IPS DF 6.9 (cell line): ENCODE data around the gene PCDHB11.
"Not testable (repeated sequence)": the region's sequence is repeated elsewhere in the genome, so short reads cannot be mapped to it uniquely, and the experiment has no call there.

ENCODE experiments used
- DNase-seq: peaks from one replicate; pipeline ENCODE4 v3.0.0-alpha.2; 2013; ENCODE audit warnings: low read depth, low spot score
- H3K27ac ChIP-seq: one replicate; pipeline ENCODE4 v1.5.1; 2013; ENCODE audit warnings: low read length, control low read depth
- H3K27me3 ChIP-seq: 2 replicates; pipeline ENCODE4 v1.6.1; 2013; ENCODE audit warnings: mild to moderate bottlenecking, low read length; ENCODE audit not compliant: control insufficient read depth, insufficient read depth
- H3K36me3 ChIP-seq: 2 replicates; pipeline ENCODE4 v1.6.1; 2013; ENCODE audit warnings: low read length; ENCODE audit not compliant: control insufficient read depth, insufficient read depth
- H3K4me1 ChIP-seq: 2 replicates; pipeline ENCODE4 v1.6.1; 2013; ENCODE audit warnings: low read length; ENCODE audit not compliant: control insufficient read depth, insufficient read depth
- H3K4me3 ChIP-seq: 2 replicates; pipeline ENCODE4 v1.5.1; 2013; ENCODE audit warnings: mild to moderate bottlenecking, low read length
- H3K9me3 ChIP-seq: 2 replicates; pipeline ENCODE4 v1.6.1; 2013; ENCODE audit warnings: low read length, inconsistent platforms; ENCODE audit not compliant: control insufficient read depth, insufficient read depth
- WGBS: extraction: QIAGEN DNeasy Blood & Tissue Kit; methylation state at CpG from one replicate; pipeline ENCODE4 v1.1.7; 2013; ENCODE audit warnings: mixed read lengths, missing lambda C conversion rate; ENCODE audit not compliant: insufficient read length, insufficient coverage; 5-methylcytosine and 5-hydroxymethylcytosine counted together

The PCDHB11 gene

DNA sequence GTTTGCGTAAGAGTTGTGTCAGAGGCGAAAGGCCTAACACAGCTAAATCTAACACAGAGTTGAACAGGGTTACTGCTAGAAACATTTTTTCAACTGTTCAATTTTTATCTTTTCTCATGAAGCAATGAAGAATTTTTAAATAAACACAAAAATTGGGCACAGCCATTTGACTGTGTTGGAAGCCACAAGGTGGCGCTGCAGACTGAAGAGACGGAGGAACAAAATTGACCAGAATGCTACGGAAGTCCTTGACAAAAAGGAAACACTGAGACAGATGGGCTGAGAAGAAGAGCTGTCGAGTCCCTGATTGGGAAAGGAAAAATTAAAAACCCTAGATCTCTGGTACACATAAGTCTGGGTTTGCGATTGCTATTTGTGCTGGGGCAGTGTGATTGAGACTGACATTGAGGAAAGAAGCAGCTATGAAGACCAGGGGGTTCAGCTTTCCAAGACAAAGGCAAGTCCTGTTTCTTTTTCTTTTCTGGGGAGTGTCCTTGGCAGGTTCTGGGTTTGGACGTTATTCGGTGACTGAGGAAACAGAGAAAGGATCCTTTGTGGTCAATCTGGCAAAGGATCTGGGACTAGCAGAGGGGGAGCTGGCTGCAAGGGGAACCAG lies 12.4 kb upstream of the PCDHB11 start, which contains the start of gene PCDHB9:
Gene PCDHB9, plus strand, starts transcription at position 265 of the 616 bp plus-strand sequence. Its CDS starts 158 bp downstream, at position 423.
- no CpG with 5 or more reads among the region's 9 CpGs for WGBS
- no peaks in the 10 kb centered on the region for H3K4me1 ChIP-seq
- H3K4me3 ChIP-seq, result no peak within 1 kb of the TSS
- H3K27ac ChIP-seq, result no peak within 1 kb of the TSS
- no peaks in the 10 kb centered on the region for H3K36me3 ChIP-seq
- DNase-seq, result no peak
- H3K27me3 ChIP-seq, result no peaks in the 10 kb centered on the region
- H3K9me3 ChIP-seq, result no peaks in the 10 kb centered on the region; the same call in 1 of the 2 replicates

DNA sequence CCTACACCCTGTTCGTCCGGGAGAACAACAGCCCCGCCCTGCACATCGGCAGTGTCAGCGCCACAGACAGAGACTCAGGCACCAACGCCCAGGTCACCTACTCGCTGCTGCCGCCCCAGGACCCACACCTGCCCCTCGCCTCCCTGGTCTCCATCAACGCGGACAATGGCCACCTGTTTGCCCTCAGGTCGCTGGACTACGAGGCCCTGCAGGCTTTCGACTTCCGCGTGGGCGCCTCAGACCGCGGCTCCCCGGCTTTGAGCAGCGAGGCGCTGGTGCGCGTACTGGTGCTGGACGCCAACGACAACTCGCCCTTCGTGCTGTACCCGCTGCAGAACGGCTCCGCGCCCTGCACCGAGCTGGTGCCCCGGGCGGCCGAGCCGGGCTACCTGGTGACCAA lies 10.7 kb upstream of the PCDHB11 start:
- H3K4me3 ChIP-seq, H3K4me1 ChIP-seq, H3K27me3 ChIP-seq, H3K27ac ChIP-seq, H3K9me3 ChIP-seq, H3K36me3 ChIP-seq, DNase-seq: not testable (repeated sequence)
- no CpG with 5 or more reads among the region's 37 CpGs for WGBS

DNA sequence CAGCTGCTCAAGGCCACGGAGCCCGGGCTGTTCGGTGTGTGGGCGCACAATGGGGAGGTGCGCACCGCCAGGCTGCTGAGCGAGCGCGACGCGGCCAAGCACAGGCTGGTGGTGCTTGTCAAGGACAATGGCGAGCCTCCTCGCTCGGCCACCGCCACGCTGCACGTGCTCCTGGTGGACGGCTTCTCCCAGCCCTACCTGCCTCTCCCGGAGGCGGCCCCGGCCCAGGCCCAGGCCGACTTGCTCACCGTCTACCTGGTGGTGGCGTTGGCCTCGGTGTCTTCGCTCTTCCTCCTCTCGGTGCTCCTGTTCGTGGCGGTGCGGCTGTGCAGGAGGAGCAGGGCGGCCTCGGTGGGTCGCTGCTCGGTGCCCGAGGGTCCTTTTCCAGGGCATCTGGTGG lies 10.3 kb upstream of the PCDHB11 start:
- no CpG with 5 or more reads among the region's 35 CpGs for WGBS
- H3K36me3 ChIP-seq, H3K27me3 ChIP-seq, H3K4me3 ChIP-seq, H3K27ac ChIP-seq, DNase-seq, H3K9me3 ChIP-seq, H3K4me1 ChIP-seq: not testable (repeated sequence)

DNA sequence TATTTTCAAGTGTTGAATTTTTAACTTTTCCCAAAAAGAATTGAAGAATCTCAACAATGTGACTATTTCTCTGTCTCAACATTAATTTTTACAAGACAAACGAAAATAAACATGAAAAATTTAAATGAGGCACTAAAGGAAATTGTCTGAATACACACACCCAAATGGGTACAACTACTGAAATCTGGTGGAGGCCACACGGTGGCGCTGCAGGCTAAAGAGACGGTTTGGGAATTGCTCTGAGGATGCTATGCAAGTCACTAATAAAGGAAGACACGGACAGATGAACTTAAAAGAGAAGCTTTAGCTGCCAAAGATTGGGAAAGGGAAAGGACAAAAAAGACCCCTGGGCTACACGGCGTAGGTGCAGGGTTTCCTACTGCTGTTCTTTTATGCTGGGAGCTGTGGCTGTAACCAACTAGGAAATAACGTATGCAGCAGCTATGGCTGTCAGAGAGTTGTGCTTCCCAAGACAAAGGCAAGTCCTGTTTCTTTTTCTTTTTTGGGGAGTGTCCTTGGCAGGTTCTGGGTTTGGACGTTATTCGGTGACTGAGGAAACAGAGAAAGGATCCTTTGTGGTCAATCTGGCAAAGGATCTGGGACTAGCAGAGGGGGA lies 7.2 kb upstream of the PCDHB11 start, which contains the start of gene PCDHB10:
Gene PCDHB10, plus strand, starts transcription at position 244 of the 616 bp plus-strand sequence. Its CDS starts 200 bp downstream, at position 444.
- no CpG with 5 or more reads among the region's 10 CpGs for WGBS
- Histone ChIP-seq H3K9me3 (no peaks in the 10 kb centered on the region; the same call in 1 of the 2 replicates), H3K4me1 (no peaks in the 10 kb centered on the region), H3K4me3 (no peak within 1 kb of the TSS), H3K36me3 (no peaks in the 10 kb centered on the region), H3K27ac (no peak within 1 kb of the TSS), H3K27me3 (no peaks in the 10 kb centered on the region)
- no peak for DNase-seq

DNA sequence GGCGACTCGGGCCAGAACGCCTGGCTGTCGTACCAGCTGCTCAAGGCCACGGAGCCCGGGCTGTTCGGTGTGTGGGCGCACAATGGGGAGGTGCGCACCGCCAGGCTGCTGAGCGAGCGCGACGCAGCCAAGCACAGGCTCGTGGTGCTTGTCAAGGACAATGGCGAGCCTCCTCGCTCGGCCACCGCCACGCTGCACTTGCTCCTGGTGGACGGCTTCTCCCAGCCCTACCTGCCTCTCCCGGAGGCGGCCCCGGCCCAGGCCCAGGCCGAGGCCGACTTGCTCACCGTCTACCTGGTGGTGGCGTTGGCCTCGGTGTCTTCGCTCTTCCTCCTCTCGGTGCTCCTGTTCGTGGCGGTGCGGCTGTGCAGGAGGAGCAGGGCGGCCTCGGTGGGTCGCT lies 5.1 kb upstream of the PCDHB11 start:
- WGBS, result no CpG with 5 or more reads among the region's 37 CpGs
- H3K27ac ChIP-seq, H3K36me3 ChIP-seq, H3K4me3 ChIP-seq, DNase-seq, H3K27me3 ChIP-seq, H3K4me1 ChIP-seq, H3K9me3 ChIP-seq: not testable (repeated sequence)

DNA sequence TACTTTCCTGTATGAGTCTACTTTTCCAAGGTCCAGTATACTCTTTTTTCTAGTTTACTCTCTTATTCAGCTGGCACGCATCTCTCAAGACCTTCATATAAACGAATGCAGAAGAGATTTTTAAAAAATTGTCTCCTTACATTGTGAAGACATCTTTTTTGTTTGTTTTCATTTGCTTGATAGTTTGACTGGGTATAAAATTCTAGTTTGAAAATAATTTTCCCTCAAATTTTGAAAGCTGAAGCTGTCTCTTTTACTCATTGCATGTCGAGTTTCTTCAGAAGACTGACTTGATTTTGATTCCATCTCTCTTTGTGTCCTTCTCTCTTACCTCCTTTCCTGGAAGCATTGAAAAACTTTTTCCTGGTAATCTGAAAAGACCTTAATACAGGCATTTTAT lies 3.1 kb upstream of the PCDHB11 start:
- Histone ChIP-seq H3K9me3 (no peaks in the 10 kb centered on the region), H3K27me3 (no peaks in the 10 kb centered on the region), H3K4me1 (no peaks in the 10 kb centered on the region), H3K4me3 (no peak overlapping the region), H3K36me3 (no peaks in the 10 kb centered on the region), H3K27ac (no peak overlapping the region)
- DNase-seq, result no peak
- WGBS, result no CpG with 5 or more reads among the region's 3 CpGs

DNA sequence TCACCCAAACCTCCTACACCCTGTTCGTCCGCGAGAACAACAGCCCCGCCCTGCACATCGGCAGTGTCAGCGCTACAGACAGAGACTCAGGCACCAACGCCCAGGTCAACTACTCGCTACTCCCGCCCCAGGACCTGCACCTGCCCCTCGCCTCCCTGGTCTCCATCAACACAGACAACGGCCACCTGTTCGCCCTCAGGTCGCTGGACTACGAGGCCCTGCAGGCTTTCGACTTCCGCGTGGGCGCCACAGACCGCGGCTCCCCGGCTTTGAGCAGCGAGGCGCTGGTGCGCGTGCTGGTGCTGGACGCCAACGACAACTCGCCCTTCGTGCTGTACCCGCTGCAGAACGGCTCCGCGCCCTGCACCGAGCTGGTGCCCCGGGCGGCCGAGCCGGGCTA lies 1.7 kb downstream of the PCDHB11 start:
- not testable (repeated sequence) for H3K27me3 ChIP-seq, H3K4me3 ChIP-seq, DNase-seq, H3K27ac ChIP-seq, H3K4me1 ChIP-seq, H3K9me3 ChIP-seq, H3K36me3 ChIP-seq
- no CpG with 5 or more reads among the region's 38 CpGs for WGBS

DNA sequence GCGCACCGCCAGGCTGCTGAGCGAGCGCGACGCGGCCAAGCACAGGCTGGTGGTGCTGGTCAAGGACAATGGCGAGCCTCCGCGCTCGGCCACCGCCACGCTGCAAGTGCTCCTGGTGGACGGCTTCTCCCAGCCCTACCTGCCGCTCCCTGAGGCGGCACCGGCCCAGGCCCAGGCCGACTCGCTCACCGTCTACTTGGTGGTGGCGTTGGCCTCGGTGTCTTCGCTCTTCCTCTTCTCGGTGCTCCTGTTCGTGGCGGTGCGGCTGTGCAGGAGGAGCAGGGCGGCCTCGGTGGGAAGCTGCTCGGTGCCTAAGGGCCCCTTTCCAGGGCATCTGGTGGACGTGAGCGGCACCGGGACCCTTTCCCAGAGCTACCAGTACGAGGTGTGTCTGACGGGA lies 2.2 kb downstream of the PCDHB11 start:
- H3K36me3 ChIP-seq, H3K4me3 ChIP-seq, H3K27me3 ChIP-seq, H3K9me3 ChIP-seq, DNase-seq, H3K27ac ChIP-seq, H3K4me1 ChIP-seq: not testable (repeated sequence)
- no CpG with 5 or more reads among the region's 35 CpGs for WGBS

DNA sequence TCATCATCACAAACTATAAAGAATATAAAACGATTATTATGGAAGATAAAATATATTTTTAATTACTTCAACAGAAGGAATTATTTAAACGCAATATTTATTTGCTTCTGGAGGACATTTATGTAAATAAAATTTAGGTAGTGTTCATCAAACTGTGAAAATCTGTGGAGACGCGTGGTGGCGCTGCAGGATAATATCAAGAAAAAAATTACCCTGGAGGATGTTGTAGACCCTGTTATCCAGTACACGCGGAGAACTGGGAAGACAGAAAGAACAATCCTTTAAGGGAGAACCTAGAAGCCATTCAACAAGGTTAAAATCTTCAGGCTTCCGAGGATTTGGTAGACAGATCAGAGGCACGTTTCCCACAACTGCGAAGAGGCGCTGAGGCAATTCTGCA lies 9.1 kb downstream of the PCDHB11 start, which contains the start of gene PCDHB12:
Gene PCDHB12, plus strand, starts transcription at position 242 of the 400 bp plus-strand sequence. CDS start 189 bp downstream, outside the sequence.
- Histone ChIP-seq H3K36me3 (no peaks in the 10 kb centered on the region), H3K27ac (no peak within 1 kb of the TSS), H3K27me3 (no peaks in the 10 kb centered on the region), H3K4me1 (no peaks in the 10 kb centered on the region), H3K9me3 (no peaks in the 10 kb centered on the region), H3K4me3 (no peak within 1 kb of the TSS)
- DNase-seq, result no peak
- WGBS, result no CpG with 5 or more reads among the region's 11 CpGs

DNA sequence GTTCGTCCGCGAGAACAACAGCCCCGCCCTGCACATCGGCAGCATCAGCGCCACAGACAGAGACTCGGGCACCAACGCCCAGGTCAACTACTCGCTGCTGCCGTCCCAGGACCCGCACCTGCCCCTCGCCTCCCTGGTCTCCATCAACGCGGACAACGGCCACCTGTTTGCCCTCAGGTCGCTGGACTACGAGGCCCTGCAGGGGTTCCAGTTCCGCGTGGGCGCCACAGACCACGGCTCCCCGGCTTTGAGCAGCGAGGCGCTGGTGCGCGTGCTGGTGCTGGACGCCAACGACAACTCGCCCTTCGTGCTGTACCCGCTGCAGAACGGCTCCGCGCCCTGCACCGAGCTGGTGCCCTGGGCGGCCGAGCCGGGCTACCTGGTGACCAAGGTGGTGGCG lies 10.9 kb downstream of the PCDHB11 start:
- not testable (repeated sequence) for H3K27me3 ChIP-seq, H3K4me1 ChIP-seq, H3K4me3 ChIP-seq, DNase-seq, H3K27ac ChIP-seq, H3K36me3 ChIP-seq, H3K9me3 ChIP-seq
- WGBS, result no CpG with 5 or more reads among the region's 39 CpGs

DNA sequence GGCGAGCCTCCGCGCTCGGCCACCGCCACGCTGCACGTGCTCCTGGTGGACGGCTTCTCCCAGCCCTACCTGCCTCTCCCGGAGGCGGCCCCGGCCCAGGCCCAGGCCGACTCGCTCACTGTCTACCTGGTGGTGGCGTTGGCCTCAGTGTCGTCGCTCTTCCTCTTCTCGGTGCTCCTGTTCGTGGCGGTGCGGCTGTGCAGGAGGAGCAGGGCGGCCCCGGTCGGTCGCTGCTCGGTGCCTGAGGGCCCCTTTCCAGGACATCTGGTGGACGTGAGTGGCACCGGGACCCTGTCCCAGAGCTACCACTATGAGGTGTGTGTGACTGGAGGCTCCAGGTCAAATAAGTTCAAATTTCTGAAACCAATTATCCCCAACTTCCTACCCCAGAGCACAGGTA lies 11.4 kb downstream of the PCDHB11 start:
- DNase-seq, H3K27me3 ChIP-seq, H3K27ac ChIP-seq, H3K36me3 ChIP-seq, H3K4me1 ChIP-seq, H3K9me3 ChIP-seq, H3K4me3 ChIP-seq: not testable (repeated sequence)
- no CpG with 5 or more reads among the region's 27 CpGs for WGBS
